Tibial nerve (tissue), 3 donors: ENCODE results near the gene ATG9B.

Experiments
- CTCF ChIP-seq, 5 experiments: fragments of 200-600 bp in 3 of 5; fragments of 450-650 bp in 2 of 5; sonication (generic) in 3 of 5; IDR thresholded peaks; one replicate each; pipeline ENCODE4 v1.5.1; 2016 to 2019; ENCODE audit warnings: antibody characterized with exemption in 5 of 5, mild to moderate bottlenecking in 3 of 5, moderate library complexity in 2 of 5
- POLR2A ChIP-seq, 2 donors: fragments of 450-650 bp; IDR thresholded peaks; one replicate each; pipeline ENCODE4 v1.6.1; 2017; ENCODE audit warnings: antibody characterized with exemption in 2 of 2, mild to moderate bottlenecking in 2 of 2, moderate library complexity in 2 of 2

GRCh38 chr7:151040616-151041375 is 16.5 kb upstream of the ATG9B start:
- TF ChIP-seq CTCF (IDR thresholded peaks at IDR 0.05) (no peak), POLR2A (IDR thresholded peaks at IDR 0.05) (no peak)
